ENCODE measurements around the gene P2RX4.
A peak's percentile ranks its signal among the peaks of the same experiment; 100 is the strongest.
"Not testable (repeated sequence)": the region's sequence is repeated elsewhere in the genome, so short reads cannot be mapped to it uniquely, and the experiment has no call there.

Gene P2RX4

GRCh38 chr12:121209624-121210572 is at the start of gene P2RX4:
P2RX4 (plus strand) TSS chr12:121210129; CDS start chr12:121210165, 36 bp downstream.
- DNase-seq, result peak; percentile 75

GRCh38 chr12:121162384-121162783 is 47.5 kb upstream of the P2RX4 start:
- DNase-seq, result no peak

- no peak for DNase-seq
Measured at GRCh38 chr12:121162985-121163384, 46.9 kb upstream of the P2RX4 start.

- DNase-seq, result not testable (repeated sequence)
Measured at GRCh38 chr12:121164839-121165238, 45.1 kb upstream of the P2RX4 start.

- no peak for DNase-seq
Measured at GRCh38 chr12:121165316-121165715, 44.6 kb upstream of the P2RX4 start.

GRCh38 chr12:121166356-121166755 is 43.6 kb upstream of the P2RX4 start:
- DNase-seq, result no peak

GRCh38 chr12:121167232-121167820 is 42.6 kb upstream of the P2RX4 start:
- no peak for DNase-seq

- no peak for DNase-seq
Measured at GRCh38 chr12:121167951-121168350, 42.0 kb upstream of the P2RX4 start.

GRCh38 chr12:121170151-121170550 is 39.8 kb upstream of the P2RX4 start:
- no peak for DNase-seq

GRCh38 chr12:121170611-121171260 is 39.2 kb upstream of the P2RX4 start:
- no peak for DNase-seq

GRCh38 chr12:121172145-121172544 is 37.8 kb upstream of the P2RX4 start:
- no peak for DNase-seq

GRCh38 chr12:121175383-121176119 is 34.4 kb upstream of the P2RX4 start:
- no peak for DNase-seq

GRCh38 chr12:121176826-121177529 is 33.0 kb upstream of the P2RX4 start:
- no peak for DNase-seq

- no peak for DNase-seq
Measured at GRCh38 chr12:121181181-121181580, 28.7 kb upstream of the P2RX4 start.

- no peak for DNase-seq
Measured at GRCh38 chr12:121182222-121182893, 27.6 kb upstream of the P2RX4 start.

GRCh38 chr12:121184425-121184824 is 25.5 kb upstream of the P2RX4 start:
- no peak for DNase-seq

- no peak for DNase-seq
Measured at GRCh38 chr12:121184984-121185889, 24.7 kb upstream of the P2RX4 start.

- DNase-seq, result no peak
Measured at GRCh38 chr12:121186826-121187225, 23.1 kb upstream of the P2RX4 start.

GRCh38 chr12:121187501-121187900 is 22.4 kb upstream of the P2RX4 start:
- no peak for DNase-seq

GRCh38 chr12:121188227-121188626 is 21.7 kb upstream of the P2RX4 start:
- no peak for DNase-seq

- DNase-seq, result no peak
Measured at GRCh38 chr12:121189131-121189530, 20.8 kb upstream of the P2RX4 start.
